SH-SY5Y (cell line): ENCODE results near the gene DTX3L.

Experiments
- GATA2 ChIP-seq: IDR thresholded peaks from 2 replicates; pipeline ENCODE4 v1.6.1; 2011; ENCODE audit warnings: mild to moderate bottlenecking, low read depth, low read length
- GATA3 ChIP-seq: IDR thresholded peaks from 2 replicates; pipeline ENCODE4 v1.6.1; 2011; ENCODE audit warnings: low read depth, mild to moderate bottlenecking, low read length, moderate library complexity

DNA sequence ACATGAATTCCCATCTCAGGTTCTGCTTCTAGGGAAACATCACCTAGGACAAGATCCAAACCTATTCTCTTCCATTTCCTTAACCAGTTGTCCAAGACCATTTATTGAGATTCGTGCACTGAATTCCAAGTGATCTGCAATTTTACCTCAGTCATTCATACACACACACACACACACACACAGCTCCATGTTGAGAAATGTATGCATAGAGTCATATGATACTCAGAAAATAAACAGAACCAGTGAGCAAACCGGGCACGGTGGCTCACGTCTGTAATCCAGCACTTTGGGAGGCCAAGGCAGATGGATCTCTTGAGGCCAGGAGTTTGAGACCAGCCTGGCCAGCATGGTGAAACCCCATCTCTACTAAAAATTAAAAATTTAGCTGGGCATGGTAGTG lies 43.3 kb upstream of the DTX3L start:
- TF ChIP-seq GATA2 = no peak
- TF ChIP-seq GATA3 = no peak
